ELR (cell line): ENCODE measurements around the gene PCDHB10.
"Not testable (repeated sequence)": the region's sequence is repeated elsewhere in the genome, so short reads cannot be mapped to it uniquely, and the experiment has no call there.

Source experiments
- DNase-seq: peaks from one replicate; pipeline ENCODE4 v3.0.0-alpha.2; 2015; ENCODE audit warnings: low read depth

Gene PCDHB10

GRCh38 chr5:141188682-141189081 lies 3.5 kb upstream of the PCDHB10 start:
- DNase-seq, result not testable (repeated sequence)

GRCh38 chr5:141189131-141189530 lies 3.0 kb upstream of the PCDHB10 start:
- DNase-seq, result not testable (repeated sequence)

GRCh38 chr5:141194332-141194731 lies 2.2 kb downstream of the PCDHB10 start:
- DNase-seq, result not testable (repeated sequence)

GRCh38 chr5:141196363-141196762 lies 4.2 kb downstream of the PCDHB10 start:
- no peak for DNase-seq

GRCh38 chr5:141199359-141200235 lies 7.4 kb downstream of the PCDHB10 start, which contains the start of gene PCDHB11:
Gene PCDHB11 (plus strand): TSS chr5:141199627. CDS start chr5:141199775, 148 bp downstream.
- DNase-seq, result peak; percentile 8

- DNase-seq, result not testable (repeated sequence)
Measured at GRCh38 chr5:141201126-141201525, 9.0 kb downstream of the PCDHB10 start.

- not testable (repeated sequence) for DNase-seq
Measured at GRCh38 chr5:141201646-141202045, 9.5 kb downstream of the PCDHB10 start.

GRCh38 chr5:141208478-141208877 lies 16.3 kb downstream of the PCDHB10 start, which contains the start of gene PCDHB12:
Gene PCDHB12 (plus strand): TSS chr5:141208719. CDS start chr5:141208908, 189 bp downstream.
- peak; percentile 28 for DNase-seq

GRCh38 chr5:141210281-141210680 lies 18.1 kb downstream of the PCDHB10 start:
- DNase-seq, result not testable (repeated sequence)

- not testable (repeated sequence) for DNase-seq
Measured at GRCh38 chr5:141210849-141211248, 18.7 kb downstream of the PCDHB10 start.

GRCh38 chr5:141213656-141214339 lies 21.6 kb downstream of the PCDHB10 start, which contains the start of gene PCDHB13:
Gene PCDHB13 (plus strand): TSS chr5:141213919. CDS start chr5:141214124, 205 bp downstream.
- peak; percentile 54 for DNase-seq

- DNase-seq, result not testable (repeated sequence)
Measured at GRCh38 chr5:141214583-141214982, 22.4 kb downstream of the PCDHB10 start.

GRCh38 chr5:141215504-141215903 lies 23.4 kb downstream of the PCDHB10 start:
- not testable (repeated sequence) for DNase-seq

- not testable (repeated sequence) for DNase-seq
Measured at GRCh38 chr5:141216035-141216434, 23.9 kb downstream of the PCDHB10 start.

- DNase-seq, result peak; percentile 66
Measured at GRCh38 chr5:141223112-141223783, 31.1 kb downstream of the PCDHB10 start, which contains the start of gene PCDHB14. Gene PCDHB14 (plus strand): TSS chr5:141223343. CDS start chr5:141223506, 163 bp downstream.

- DNase-seq, result not testable (repeated sequence)
Measured at GRCh38 chr5:141224844-141225243, 32.7 kb downstream of the PCDHB10 start.

- DNase-seq, result not testable (repeated sequence)
Measured at GRCh38 chr5:141225421-141225820, 33.3 kb downstream of the PCDHB10 start.

- peak; percentile 15 for DNase-seq
Measured at GRCh38 chr5:141234109-141234667, 42.0 kb downstream of the PCDHB10 start.

GRCh38 chr5:141235922-141236321 lies 43.8 kb downstream of the PCDHB10 start:
- not testable (repeated sequence) for DNase-seq

GRCh38 chr5:141236516-141237313 lies 44.6 kb downstream of the PCDHB10 start:
- DNase-seq, result no peak

GRCh38 chr5:141241496-141241895 lies 49.3 kb downstream of the PCDHB10 start:
- no peak for DNase-seq
